ENCODE data around the gene AXL.

DNA sequence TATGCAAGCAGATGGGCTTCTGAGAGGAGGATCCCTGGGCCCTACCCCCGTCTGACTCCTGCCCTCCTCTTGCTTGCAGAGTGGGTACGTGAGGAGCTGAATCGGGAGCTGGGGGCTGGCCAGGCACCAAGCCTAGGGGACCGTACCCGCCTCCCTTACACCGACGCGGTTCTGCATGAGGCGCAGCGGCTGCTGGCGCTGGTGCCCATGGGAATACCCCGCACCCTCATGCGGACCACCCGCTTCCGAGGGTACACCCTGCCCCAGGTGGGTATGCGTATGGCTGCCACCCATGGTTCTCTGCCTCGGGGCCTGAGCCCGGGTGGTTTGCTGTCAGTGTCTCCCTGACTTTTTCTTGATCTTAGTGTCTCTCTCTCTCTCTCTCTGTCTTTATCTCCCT is 15.7 kb upstream of the AXL start:
- TF ChIP-seq, protein P1, sequence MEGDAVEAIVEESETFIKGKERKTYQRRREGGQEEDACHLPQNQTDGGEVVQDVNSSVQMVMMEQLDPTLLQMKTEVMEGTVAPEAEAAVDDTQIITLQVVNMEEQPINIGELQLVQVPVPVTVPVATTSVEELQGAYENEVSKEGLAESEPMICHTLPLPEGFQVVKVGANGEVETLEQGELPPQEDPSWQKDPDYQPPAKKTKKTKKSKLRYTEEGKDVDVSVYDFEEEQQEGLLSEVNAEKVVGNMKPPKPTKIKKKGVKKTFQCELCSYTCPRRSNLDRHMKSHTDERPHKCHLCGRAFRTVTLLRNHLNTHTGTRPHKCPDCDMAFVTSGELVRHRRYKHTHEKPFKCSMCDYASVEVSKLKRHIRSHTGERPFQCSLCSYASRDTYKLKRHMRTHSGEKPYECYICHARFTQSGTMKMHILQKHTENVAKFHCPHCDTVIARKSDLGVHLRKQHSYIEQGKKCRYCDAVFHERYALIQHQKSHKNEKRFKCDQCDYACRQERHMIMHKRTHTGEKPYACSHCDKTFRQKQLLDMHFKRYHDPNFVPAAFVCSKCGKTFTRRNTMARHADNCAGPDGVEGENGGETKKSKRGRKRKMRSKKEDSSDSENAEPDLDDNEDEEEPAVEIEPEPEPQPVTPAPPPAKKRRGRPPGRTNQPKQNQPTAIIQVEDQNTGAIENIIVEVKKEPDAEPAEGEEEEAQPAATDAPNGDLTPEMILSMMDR (IDR thresholded peaks at IDR 0.05; ENCODE audit: extremely low read depth in 1 of 2, insufficient read depth in 1 of 2, low read depth in 1 of 2, low read length in 2 of 2): no peak
- no peak for TF ChIP-seq POLR2A (IDR thresholded peaks at IDR 0.05; ENCODE audit: low read depth, low read length)
- TF ChIP-seq POLR2AphosphoS5 (IDR thresholded peaks at IDR 0.05; ENCODE audit: insufficient read depth, low read depth, low read length): no peak
- TF ChIP-seq MAX (IDR thresholded peaks at IDR 0.05; ENCODE audit: insufficient read depth, insufficient read length): no peak
- TF ChIP-seq EZH2 (IDR thresholded peaks at IDR 0.05; ENCODE audit: borderline replicate concordance, low read depth, low read length, severe bottlenecking): no peak
- TF ChIP-seq MYC (IDR thresholded peaks at IDR 0.05; ENCODE audit: low read depth, low read length): no peak
- TF ChIP-seq FOS (IDR thresholded peaks at IDR 0.05; ENCODE audit: borderline replicate concordance, insufficient read depth, low read length): no peak

Measured in endothelial cell of umbilical vein (primary cell).